Occipital lobe (tissue), 3 donors: ENCODE measurements around the gene MTURN. TPM values are rescaled to one million over a fixed set of nuclear protein-coding genes. Genes with fewer than 3 reads are reported as not detected.

Experiments used
- DNase-seq: peaks from one replicate; lab custom pipeline; 2025; lab: John Stamatoyannopoulos, UW
- small RNA-seq: library from RNA; depleted of rRNA; stranded (forward); fragments of <200 nt; gene quantifications from one replicate; pipeline ENCODE3, GENCODE V24; 2014
- total RNA-seq: library from RNA; depleted of rRNA; stranded (reverse); fragments of >200 nt; gene quantifications from one replicate; pipeline ENCODE4 v1.2.3, GENCODE V29; 2014

The MTURN gene
- total RNA-seq, 1 donor from 2014 or later: 388 TPM

- DNase-seq: peak; percentile 13
Measured at GRCh38 chr7:30206491-30206890, 71.7 kb downstream of the MTURN start.

- no peak for DNase-seq
Measured at GRCh38 chr7:30206942-30207341, 72.2 kb downstream of the MTURN start.

- DNase-seq: no peak
Measured at GRCh38 chr7:30207376-30207775, 72.6 kb downstream of the MTURN start.

GRCh38 chr7:30209951-30210350, 75.2 kb downstream of the MTURN start:
- DNase-seq: no peak

Small RNAs within 50 kb of the gene (small RNA-seq; reads per million reads assigned to genes)
- not detected for gene RPS27P16

Other genes with a start within 250 kb of the MTURN start
- gene SCRN1, start 145.2 kb upstream of the MTURN start, total RNA-seq: 129 TPM
- 6.1 TPM for gene FKBP14, start 108.3 kb upstream of the MTURN start, total RNA-seq
- gene PLEKHA8, start 106.6 kb upstream of the MTURN start, total RNA-seq: 34.8 TPM
- 76.6 TPM for gene ZNRF2, start 149.6 kb downstream of the MTURN start, total RNA-seq